HEK293 (cell line): ENCODE data around the gene SMPDL3A.

Source experiments
- BCL6B ChIP-seq: fragments of 450-650 bp; formaldehyde crosslinking; IDR thresholded peaks from 2 replicates; pipeline ENCODE4 v1.5.1; 2017; ENCODE audit warnings: missing biosample characterization, missing genetic modification characterization
- CTCF ChIP-seq: fragments of 450-650 bp; formaldehyde crosslinking; IDR thresholded peaks from 2 replicates; pipeline ENCODE4 v1.5.1; 2016; ENCODE audit warnings: missing biosample characterization, missing genetic modification characterization
- GLI4 ChIP-seq: fragments of 450-650 bp; formaldehyde crosslinking; IDR thresholded peaks from 2 replicates; pipeline ENCODE4 v1.5.1; 2016; ENCODE audit warnings: missing biosample characterization, missing genetic modification characterization
- HOXD13 ChIP-seq: sonication (generic); formaldehyde crosslinking; IDR thresholded peaks from 2 replicates; pipeline ENCODE4 v1.8.0; 2022; ENCODE audit warnings: missing genetic modification reagents, borderline replicate concordance
- REST ChIP-seq: fragments of 450-650 bp; formaldehyde crosslinking; IDR thresholded peaks from 2 replicates; pipeline ENCODE4 v1.5.1; 2016; ENCODE audit warnings: missing biosample characterization, missing genetic modification characterization
- SCRT1 ChIP-seq: fragments of 450-650 bp; formaldehyde crosslinking; IDR thresholded peaks from 2 replicates; pipeline ENCODE4 v1.5.1; 2016; ENCODE audit warnings: missing biosample characterization, missing genetic modification characterization, borderline replicate concordance
- SCRT2 ChIP-seq: fragments of 450-650 bp; formaldehyde crosslinking; IDR thresholded peaks from 2 replicates; pipeline ENCODE4 v1.5.1; 2016; ENCODE audit warnings: missing biosample characterization, missing genetic modification characterization
- TCF7L2 ChIP-seq: IDR thresholded peaks from 2 replicates; pipeline ENCODE4 v1.6.1; 2011; ENCODE audit warnings: low read depth, mild to moderate bottlenecking, inconsistent platforms, low read length, moderate library complexity, borderline replicate concordance
- ZNF747 ChIP-seq: fragments of 450-650 bp; formaldehyde crosslinking; IDR thresholded peaks from 2 replicates; pipeline ENCODE4 v1.5.1; 2016; ENCODE audit warnings: missing biosample characterization, missing genetic modification characterization
- ZNF777 ChIP-seq: fragments of 450-650 bp; formaldehyde crosslinking; IDR thresholded peaks from 2 replicates; pipeline ENCODE4 v1.5.1; 2017; ENCODE audit warnings: missing biosample characterization, missing genetic modification characterization, borderline replicate concordance
- ZSCAN16 ChIP-seq: fragments of 450-650 bp; formaldehyde crosslinking; IDR thresholded peaks from 2 replicates; pipeline ENCODE4 v1.5.1; 2016; ENCODE audit warnings: missing biosample characterization, missing genetic modification characterization

GRCh38 chr6:122839472-122839871 lies 50.4 kb downstream of the SMPDL3A start:
- no peak for TF ChIP-seq HOXD13
- TF ChIP-seq ZNF777 (tag by site-specific recombination), result no peak
- no peak for TF ChIP-seq TCF7L2
- no peak for TF ChIP-seq REST (tag by site-specific recombination)
- TF ChIP-seq SCRT2 (tag by site-specific recombination), result no peak
- TF ChIP-seq SCRT1, result no peak
- no peak for TF ChIP-seq GLI4 (tag by site-specific recombination)
- TF ChIP-seq ZNF747 (tag by site-specific recombination), result no peak
- TF ChIP-seq CTCF, result 0 out of 2 replicates have a peak, but pooled peaks have one; percentile 21
- no peak for TF ChIP-seq BCL6B (tag by site-specific recombination)
- no peak for TF ChIP-seq ZSCAN16 (tag by site-specific recombination)
